ENCODE measurements around the gene GRB14. TPM values are rescaled to one million over a fixed set of nuclear protein-coding genes. Genes with fewer than 3 reads are reported as not detected.

Gene GRB14
- total RNA-seq, 1 experiment from 2014 or later, result 14.9 TPM

DNA sequence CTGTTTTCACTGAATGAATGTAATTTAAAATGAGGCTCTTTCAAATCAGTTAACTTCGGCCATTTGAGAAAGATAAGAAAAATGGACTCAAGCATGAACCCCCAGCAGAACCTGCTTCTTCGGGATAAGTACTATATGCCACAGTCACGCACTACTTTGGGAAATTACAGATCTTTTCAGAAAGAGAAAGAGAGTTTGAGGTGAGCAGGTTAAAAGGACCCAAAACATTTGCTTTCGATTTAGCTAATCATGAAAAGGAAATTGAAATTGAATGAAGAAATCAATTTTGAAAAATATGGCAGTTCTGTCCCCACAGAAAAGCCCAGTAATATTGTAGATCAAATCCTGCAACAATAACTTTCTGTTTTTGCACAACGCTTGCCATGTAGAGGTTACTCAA lies 156.9 kb downstream of the GRB14 start:
- DNase-seq (ENCODE audit: low spot score) (no peak), ATAC-seq (no peak)
- Mint-ChIP-seq H3K4me3 (no peak overlapping the region), H3K27ac (no peak overlapping the region), H3K4me1 (peaks cover 43% of the 10 kb centered on the region), H3K9me3 (no peaks in the 10 kb centered on the region), H3K36me3 (no peaks in the 10 kb centered on the region), H3K27me3 (ENCODE audit: low read depth) (no peaks in the 10 kb centered on the region)
- ChIA-PET POLR2A (interaction anchor here (0.7 kb wide), 1 partner anchor 157 kb away, joined by 3 read pairs; no protein-coding TSS in a partner anchor), CTCF (no interaction called here)
- TF ChIP-seq, protein P1, sequence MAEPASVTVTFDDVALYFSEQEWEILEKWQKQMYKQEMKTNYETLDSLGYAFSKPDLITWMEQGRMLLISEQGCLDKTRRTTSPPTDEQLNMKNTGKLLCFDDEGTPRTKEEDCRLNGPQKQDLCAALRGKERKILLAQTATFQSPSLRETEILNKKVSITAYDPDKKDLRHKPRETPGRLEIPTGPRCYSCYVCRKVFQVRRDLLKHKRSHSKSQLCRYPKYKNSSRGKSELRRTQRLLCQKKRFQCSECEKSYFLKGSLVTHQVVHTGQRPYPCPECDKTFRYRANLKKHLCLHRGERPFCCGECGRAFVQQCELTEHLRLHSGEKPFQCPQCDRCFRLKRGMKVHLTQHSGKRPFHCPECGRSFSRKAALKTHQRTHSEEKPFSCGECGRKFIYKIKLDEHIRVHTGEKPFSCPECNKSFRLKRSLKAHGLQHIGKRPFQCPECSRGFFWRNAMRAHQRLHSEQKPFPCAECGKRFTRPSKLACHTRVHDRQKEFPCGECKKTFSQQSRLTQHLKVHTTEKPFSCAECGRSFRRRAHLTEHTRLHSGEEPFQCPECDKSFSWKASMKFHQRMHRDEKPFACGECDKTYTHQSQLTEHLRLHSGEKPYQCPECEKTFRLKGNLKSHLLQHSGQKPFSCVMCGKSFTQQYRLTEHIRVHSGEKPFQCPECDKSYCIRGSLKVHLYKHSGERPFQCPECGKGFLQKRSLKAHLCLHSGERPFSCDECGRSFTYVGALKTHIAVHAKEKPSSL (CRISPR knock-in tag; conservative IDR thresholded peaks at IDR 0.05), result no peak
- no peak for TF ChIP-seq CBFB (CRISPR knock-in tag; IDR thresholded peaks at IDR 0.05; ENCODE audit: low read depth)
- no peak for TF ChIP-seq NFATC4 (CRISPR knock-in tag; IDR thresholded peaks at IDR 0.05)
- TF ChIP-seq, protein P2, sequence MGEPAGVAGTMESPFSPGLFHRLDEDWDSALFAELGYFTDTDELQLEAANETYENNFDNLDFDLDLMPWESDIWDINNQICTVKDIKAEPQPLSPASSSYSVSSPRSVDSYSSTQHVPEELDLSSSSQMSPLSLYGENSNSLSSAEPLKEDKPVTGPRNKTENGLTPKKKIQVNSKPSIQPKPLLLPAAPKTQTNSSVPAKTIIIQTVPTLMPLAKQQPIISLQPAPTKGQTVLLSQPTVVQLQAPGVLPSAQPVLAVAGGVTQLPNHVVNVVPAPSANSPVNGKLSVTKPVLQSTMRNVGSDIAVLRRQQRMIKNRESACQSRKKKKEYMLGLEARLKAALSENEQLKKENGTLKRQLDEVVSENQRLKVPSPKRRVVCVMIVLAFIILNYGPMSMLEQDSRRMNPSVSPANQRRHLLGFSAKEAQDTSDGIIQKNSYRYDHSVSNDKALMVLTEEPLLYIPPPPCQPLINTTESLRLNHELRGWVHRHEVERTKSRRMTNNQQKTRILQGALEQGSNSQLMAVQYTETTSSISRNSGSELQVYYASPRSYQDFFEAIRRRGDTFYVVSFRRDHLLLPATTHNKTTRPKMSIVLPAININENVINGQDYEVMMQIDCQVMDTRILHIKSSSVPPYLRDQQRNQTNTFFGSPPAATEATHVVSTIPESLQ (CRISPR knock-in tag; IDR thresholded peaks at IDR 0.05), result no peak
- no peak for TF ChIP-seq PRRX2 (CRISPR knock-in tag; IDR thresholded peaks at IDR 0.05)
- no peak for TF ChIP-seq SOX15 (CRISPR knock-in tag; IDR thresholded peaks at IDR 0.05)
- TF ChIP-seq JUN (CRISPR knock-in tag; IDR thresholded peaks at IDR 0.05), result no peak
- no peak for TF ChIP-seq ZNF416 (CRISPR knock-in tag; IDR thresholded peaks at IDR 0.05)
- no peak for TF ChIP-seq HMGA2 (CRISPR knock-in tag; IDR thresholded peaks at IDR 0.05)
- TF ChIP-seq, protein P3, sequence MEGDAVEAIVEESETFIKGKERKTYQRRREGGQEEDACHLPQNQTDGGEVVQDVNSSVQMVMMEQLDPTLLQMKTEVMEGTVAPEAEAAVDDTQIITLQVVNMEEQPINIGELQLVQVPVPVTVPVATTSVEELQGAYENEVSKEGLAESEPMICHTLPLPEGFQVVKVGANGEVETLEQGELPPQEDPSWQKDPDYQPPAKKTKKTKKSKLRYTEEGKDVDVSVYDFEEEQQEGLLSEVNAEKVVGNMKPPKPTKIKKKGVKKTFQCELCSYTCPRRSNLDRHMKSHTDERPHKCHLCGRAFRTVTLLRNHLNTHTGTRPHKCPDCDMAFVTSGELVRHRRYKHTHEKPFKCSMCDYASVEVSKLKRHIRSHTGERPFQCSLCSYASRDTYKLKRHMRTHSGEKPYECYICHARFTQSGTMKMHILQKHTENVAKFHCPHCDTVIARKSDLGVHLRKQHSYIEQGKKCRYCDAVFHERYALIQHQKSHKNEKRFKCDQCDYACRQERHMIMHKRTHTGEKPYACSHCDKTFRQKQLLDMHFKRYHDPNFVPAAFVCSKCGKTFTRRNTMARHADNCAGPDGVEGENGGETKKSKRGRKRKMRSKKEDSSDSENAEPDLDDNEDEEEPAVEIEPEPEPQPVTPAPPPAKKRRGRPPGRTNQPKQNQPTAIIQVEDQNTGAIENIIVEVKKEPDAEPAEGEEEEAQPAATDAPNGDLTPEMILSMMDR (IDR thresholded peaks at IDR 0.05), result no peak

DNA sequence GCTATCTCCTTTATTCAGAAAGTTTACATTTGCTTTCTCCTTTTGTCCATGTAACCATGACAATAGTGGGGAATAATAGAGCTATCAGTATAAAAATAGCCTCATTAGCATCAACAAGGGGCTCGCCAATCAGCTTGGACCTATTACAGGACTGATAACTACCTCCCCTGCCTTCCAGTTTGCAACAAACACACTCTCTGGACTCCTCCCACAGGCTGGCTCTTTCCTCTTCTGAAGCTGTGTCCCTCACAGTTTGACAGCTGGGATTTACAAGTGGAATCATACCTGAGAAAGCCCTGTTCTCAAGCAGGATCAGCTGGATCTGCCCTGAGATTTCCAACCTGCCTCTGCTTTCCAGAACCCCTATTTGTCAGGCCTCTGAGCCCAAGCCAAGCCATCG lies 162.5 kb downstream of the GRB14 start:
- no peak overlapping the region for H3K4me3 Mint-ChIP-seq
- ATAC-seq (peak; percentile 97), DNase-seq (ENCODE audit: low spot score) (peak; percentile 26)
- peaks cover 70% of the 10 kb centered on the region for H3K4me1 Mint-ChIP-seq
- ChIA-PET POLR2A (no interaction called here), CTCF (no interaction called here)
- no peaks in the 10 kb centered on the region for H3K36me3 Mint-ChIP-seq
- peak overlapping the region; percentile 98 for H3K27ac Mint-ChIP-seq
- H3K9me3 Mint-ChIP-seq, result no peaks in the 10 kb centered on the region
- TF ChIP-seq SMAD4 (CRISPR knock-in tag; IDR thresholded peaks at IDR 0.05) (no peak), TEAD1 (CRISPR knock-in tag; IDR thresholded peaks at IDR 0.05) (0 out of 2 replicates have a peak, but pooled peaks have one; percentile 12), OVOL2 (CRISPR knock-in tag; IDR thresholded peaks at IDR 0.05; ENCODE audit: borderline replicate concordance) (no peak)
- no peaks in the 10 kb centered on the region for H3K27me3 Mint-ChIP-seq (ENCODE audit: low read depth)

DNA sequence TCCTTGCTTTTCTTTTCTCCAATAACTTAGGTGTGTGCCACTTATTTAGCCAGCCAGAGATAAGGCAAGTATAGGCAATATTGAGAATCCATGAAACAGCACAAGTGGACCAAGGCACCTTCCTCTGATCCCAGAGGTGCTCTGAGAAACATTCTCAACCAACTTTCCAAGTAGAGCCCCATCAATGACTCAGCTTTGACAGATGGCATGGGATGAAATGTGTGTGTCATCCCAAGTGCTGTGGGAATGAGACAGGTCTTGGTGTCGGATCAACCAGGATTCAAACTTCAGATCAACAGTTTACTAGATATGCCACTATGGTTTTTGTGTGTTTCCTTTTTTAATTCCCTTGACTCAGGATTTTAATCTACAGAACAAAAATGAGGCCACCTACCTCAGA lies 164.0 kb downstream of the GRB14 start:
- ATAC-seq, result no peak
- H3K27ac Mint-ChIP-seq, result no peak overlapping the region
- no peak for DNase-seq (ENCODE audit: low spot score)
- CTCF ChIA-PET, result no interaction called here
- no peak overlapping the region for H3K4me3 Mint-ChIP-seq
- no peaks in the 10 kb centered on the region for H3K27me3 Mint-ChIP-seq (ENCODE audit: low read depth)
- no peaks in the 10 kb centered on the region for H3K9me3 Mint-ChIP-seq
- H3K36me3 Mint-ChIP-seq, result no peaks in the 10 kb centered on the region
- TF ChIP-seq, protein P4, sequence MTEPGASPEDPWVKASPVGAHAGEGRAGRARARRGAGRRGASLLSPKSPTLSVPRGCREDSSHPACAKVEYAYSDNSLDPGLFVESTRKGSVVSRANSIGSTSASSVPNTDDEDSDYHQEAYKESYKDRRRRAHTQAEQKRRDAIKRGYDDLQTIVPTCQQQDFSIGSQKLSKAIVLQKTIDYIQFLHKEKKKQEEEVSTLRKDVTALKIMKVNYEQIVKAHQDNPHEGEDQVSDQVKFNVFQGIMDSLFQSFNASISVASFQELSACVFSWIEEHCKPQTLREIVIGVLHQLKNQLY (CRISPR knock-in tag; IDR thresholded peaks at IDR 0.05), result no peak
- TF ChIP-seq, protein P5, sequence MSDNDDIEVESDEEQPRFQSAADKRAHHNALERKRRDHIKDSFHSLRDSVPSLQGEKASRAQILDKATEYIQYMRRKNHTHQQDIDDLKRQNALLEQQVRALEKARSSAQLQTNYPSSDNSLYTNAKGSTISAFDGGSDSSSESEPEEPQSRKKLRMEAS (CRISPR knock-in tag; IDR thresholded peaks at IDR 0.05), result no peak
- POLR2A ChIA-PET, result no interaction called here
- H3K4me1 Mint-ChIP-seq, result peaks cover 64% of the 10 kb centered on the region
